K562 (cell line): Measurements from ENCODE around the gene ABLIM2. TPM values are rescaled to one million over a fixed set of nuclear protein-coding genes. Genes with fewer than 3 reads are reported as not detected.

Experiments
- ATAC-seq: fragments of 200-7000 bp; cut with Tn5 transposase; 3 replicates; pipeline ENCODE4 v1.9.1; 2020; ENCODE audit warnings: moderate library complexity
- BruUV-seq: library from RNA; stranded (reverse); fragments of 400-500 nt; replicated peaks from 2 replicates; lab custom pipeline; 2021; lab: Mats Ljungman, UMichigan
- CTCF ChIA-PET: fragments of 300-600 bp; formaldehyde crosslinking; extraction: SDS; loops from one replicate; lab custom pipeline; 2021; ENCODE audit warnings: low intra/inter-chr PET ratio; lab: Yijun Ruan, JAX
- POLR2A ChIA-PET: fragments of 300-600, 350-650 bp; sonication (Branson Sonifier 250); formaldehyde crosslinking; extraction: SDS; loops from one replicate; lab custom pipeline; 2021; ENCODE audit warnings: antibody characterized with exemption, inconsistent platforms; lab: Yijun Ruan, JAX
- DNase-seq, 4 experiments: peaks; one replicate each; pipeline versions ENCODE4 v3.0.0 to v3.0.0-alpha.2; 2011 to 2018; ENCODE audit warnings: low spot score in 3 of 4, mixed read lengths in 3 of 4; ENCODE audit errors: extremely low read depth in 1 of 4
- FAIRE-seq: peaks from 2 replicates; lab custom pipeline; 2011; peaks lifted over from hg19 to GRCh38; lab: Jason Lieb, UNC
- H2AFZ ChIP-seq: 2 replicates; pipeline ENCODE4 v1.6.0; 2011; ENCODE audit warnings: low read depth, low read length, control low read depth, inconsistent platforms
- H3K27ac ChIP-seq: fragments of 200-600 bp; 3 replicates; pipeline ENCODE4 v1.8.0; 2011; ENCODE audit warnings: low read depth, mild to moderate bottlenecking, control low read depth, inconsistent platforms, low read length, moderate library complexity, mixed read lengths; ENCODE audit errors: extremely low read depth
- H3K27me3 ChIP-seq, 2 experiments: fragments of 300-600 bp in 1 of 2; 2 replicates in 1 of 2; 3 replicates in 1 of 2; pipeline versions ENCODE4 v1.6.0 to v1.8.0; 2011; ENCODE audit warnings: inconsistent platforms in 2 of 2, low read length in 2 of 2, mild to moderate bottlenecking in 1 of 2, mixed read lengths in 1 of 2, moderate library complexity in 1 of 2; ENCODE audit not compliant: control insufficient read depth in 2 of 2, insufficient read depth in 2 of 2
- H3K36me3 ChIP-seq: fragments of 300-600 bp; 3 replicates; pipeline ENCODE4 v1.8.0; 2011; ENCODE audit warnings: mild to moderate bottlenecking, low read length, inconsistent platforms; ENCODE audit not compliant: control insufficient read depth, insufficient read depth
- H3K4me1 ChIP-seq, 2 experiments: fragments of 200-600 bp in 1 of 2; replicated peaks in 1 of 2; 2 replicates in 1 of 2; 3 replicates in 1 of 2; pipeline versions ENCODE4 v1.5.1 to v1.8.0; 2011; ENCODE audit warnings: inconsistent platforms in 2 of 2, low read length in 2 of 2, mild to moderate bottlenecking in 1 of 2, mixed read lengths in 1 of 2, moderate library complexity in 1 of 2; ENCODE audit not compliant: control insufficient read depth in 2 of 2, insufficient read depth in 2 of 2
- H3K4me2 ChIP-seq: 2 replicates; pipeline ENCODE4 v1.6.1; 2011; ENCODE audit warnings: low read length, control low read depth, inconsistent platforms, mixed read lengths; ENCODE audit not compliant: insufficient read depth
- H3K4me3 ChIP-seq: fragments of 200-600 bp; sonication (generic), shearing (Covaris generic); 2 replicates; pipeline ENCODE4 v1.5.1; 2016; ENCODE audit warnings: control low read depth, inconsistent platforms
- H3K79me2 ChIP-seq: fragments of 200-600 bp; 3 replicates; pipeline ENCODE4 v1.8.0; 2011; ENCODE audit warnings: low read length, inconsistent platforms; ENCODE audit not compliant: control insufficient read depth, insufficient read depth
- H3K9ac ChIP-seq, 2 experiments: 2 replicates each; pipeline versions ENCODE4 v1.6.0 to v1.6.1; 2011; ENCODE audit warnings: low read depth in 2 of 2, low read length in 2 of 2, control low read depth in 1 of 2, inconsistent platforms in 1 of 2, mild to moderate bottlenecking in 1 of 2, mixed read lengths in 1 of 2; ENCODE audit not compliant: insufficient read depth in 1 of 2
- H3K9me1 ChIP-seq: one replicate; pipeline ENCODE4 v1.6.0; 2011; ENCODE audit warnings: inconsistent platforms, mild to moderate bottlenecking, low read length, moderate library complexity; ENCODE audit not compliant: control insufficient read depth, insufficient read depth
- H3K9me3 ChIP-seq: replicated peaks from 2 replicates; pipeline ENCODE4 v1.5.1; 2011; ENCODE audit warnings: low read depth, low read length, inconsistent platforms; ENCODE audit not compliant: control insufficient read depth, insufficient read depth
- H4K20me1 ChIP-seq: replicated peaks from 2 replicates; pipeline ENCODE4 v1.6.1; 2011; ENCODE audit warnings: low read length, inconsistent platforms, mixed read lengths; ENCODE audit not compliant: control insufficient read depth, insufficient read depth
- ARHGAP35 ChIP-seq: fragments of 450-650 bp; IDR thresholded peaks from 2 replicates; pipeline ENCODE4 v1.6.1; 2018; ENCODE audit not compliant: partially characterized antibody
- KDM4B ChIP-seq, 2 experiments: fragments of 450-650 bp in 1 of 2; sonication (generic) in 1 of 2; IDR thresholded peaks; 2 replicates each; pipeline ENCODE4 v1.6.1; 2016 to 2017; ENCODE audit warnings: borderline replicate concordance in 2 of 2, antibody characterized with exemption in 1 of 2, low read depth in 1 of 2, mild to moderate bottlenecking in 1 of 2
- MAZ ChIP-seq, 2 experiments: fragments of 450-650 bp in 1 of 2; sonication (generic) in 1 of 2; formaldehyde crosslinking; IDR thresholded peaks in 1 of 2; conservative IDR thresholded peaks in 1 of 2; 2 replicates each; pipeline versions ENCODE4 v1.4.0 to v1.5.0; 2020; ENCODE audit warnings: mild to moderate bottlenecking in 1 of 2, missing genetic modification reagents in 1 of 2
- NCOA2 ChIP-seq, 2 experiments: fragments of 450-650 bp; IDR thresholded peaks; 2 replicates each; pipeline ENCODE4 v1.6.1; 2018; ENCODE audit warnings: mild to moderate bottlenecking in 2 of 2, moderate library complexity in 1 of 2; ENCODE audit not compliant: partially characterized antibody in 2 of 2
- TCF7L2 ChIP-seq: fragments of 150-350 bp; IDR thresholded peaks from 2 replicates; pipeline ENCODE4 v1.6.1; 2016; ENCODE audit warnings: low read depth, mild to moderate bottlenecking, low read length, moderate library complexity
- WGBS: fragments of 100-300 bp; shearing (Covaris generic); methylation state at CpG from one replicate; pipeline ENCODE4 v1.1.6; 2016; ENCODE audit warnings: low coverage, mixed read lengths; ENCODE audit not compliant: insufficient coverage; ENCODE audit errors: missing lambda C conversion rate; 5-methylcytosine and 5-hydroxymethylcytosine counted together
- in situ Hi-C: fragments of 300-500 bp; cut with MboI; formaldehyde crosslinking; loops from 4 replicates; pipeline ENCODE4 v1.15.0; 2018; ENCODE audit warnings: inconsistent platforms, mixed read lengths
- intact Hi-C: fragments of 100-400 bp; cut with micrococcal nuclease; formaldehyde crosslinking; loops from 2 replicates; pipeline ENCODE4 v1.14.2; 2022
- polyA plus RNA-seq, 8 experiments: library from polyadenylated mRNA; depleted of rRNA in 4 of 8; stranded (reverse) in 5 of 8; unstranded in 3 of 8; fragments of >200 nt; fragmentation: Nextera tagmentation in 2 of 8; fragmentation: Illumina TruSeq in 1 of 8; extraction: Ambion mirVana in 2 of 8; extraction: Trizol in 1 of 8; gene quantifications; 2 replicates each; pipeline versions ENCODE4 v1.2.1 to v1.2.3, GENCODE V29; 2011 to 2014; ENCODE audit warnings: inconsistent platforms in 1 of 8, missing spikeins in 1 of 8
- total RNA-seq, 7 experiments: library from RNA; depleted of rRNA in 6 of 7; stranded (reverse); fragments of >200 nt in 6 of 7; fragmentation: Illumina TruSeq in 2 of 7; extraction: Trizol in 2 of 7; gene quantifications; 2 replicates each; pipeline versions ENCODE4 v1.2.1 to v1.2.3, GENCODE V29; 2011 to 2021; ENCODE audit warnings: low replicate concordance in 1 of 7
- TF ChIP-seq, protein P1 (sequence below): fragments of 450-650 bp; IDR thresholded peaks from 2 replicates; pipeline ENCODE4 v1.6.1; 2016; ENCODE audit warnings: mild to moderate bottlenecking

The ABLIM2 gene
- total and polyA plus RNA-seq, 9 of the 15 experiments (the other 6 are each of a cell fraction or from before 2014, with no cell fraction given), result not detected

DNA sequence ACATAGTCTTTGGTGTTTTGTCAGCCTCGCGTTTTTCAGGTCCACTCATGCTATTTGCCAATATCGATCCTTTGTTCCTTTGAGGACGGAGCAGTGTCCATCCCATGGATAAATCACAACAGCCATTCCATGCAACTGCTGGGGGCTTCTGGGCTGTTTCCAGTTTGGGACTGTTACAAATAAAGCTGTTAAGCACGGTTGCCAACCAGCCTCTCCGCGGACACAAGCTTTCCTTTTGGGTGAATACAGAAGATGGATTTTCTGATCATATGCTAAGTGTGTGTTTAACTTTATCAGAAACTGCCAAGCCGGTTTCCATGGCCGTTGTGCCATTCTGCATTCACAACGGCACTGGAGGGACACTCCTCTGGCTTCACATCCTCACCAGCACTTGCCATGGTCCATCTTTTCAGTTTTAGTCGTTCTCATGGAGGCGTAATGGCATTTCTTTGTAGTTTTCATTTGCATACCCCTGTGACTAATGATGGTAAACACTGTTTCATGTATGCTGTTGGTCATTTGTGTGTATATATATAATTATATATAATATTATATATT lies 67.8 kb downstream of the ABLIM2 start:
- Histone ChIP-seq H3K4me2 (no peak overlapping the region), H3K9me1 (no peaks in the 10 kb centered on the region), H2AFZ (no peak overlapping the region), H3K9ac (no peak overlapping the region), H3K4me3 (no peak overlapping the region), H3K36me3 (no peaks in the 10 kb centered on the region), H3K27ac (no peak overlapping the region), H4K20me1 (no peaks in the 10 kb centered on the region), H3K27me3 (peaks cover 0 to 4% of the 10 kb centered on the region in 2 experiments; a peak in 2 of 5 replicates), H3K4me1 (no peaks in the 10 kb centered on the region), H3K79me2 (no peaks in the 10 kb centered on the region), H3K9me3 (0 out of 2 replicates have a peak, but pooled peaks cover 2% of the 10 kb centered on the region)
- FAIRE-seq (no peak), DNase-seq (no peak), ATAC-seq (no peak)
- in situ Hi-C loops (no loop called here), intact Hi-C loops (no loop called here)
- WGBS, result 1% methylated on average over 12 of the region's 12 CpGs
- TF ChIP-seq ARHGAP35 (no peak), MAZ (CRISPR knock-in tag; conservative IDR thresholded peaks at IDR 0.05 in 1 of 2, IDR thresholded peaks at IDR 0.05 in 1 of 2) (no peak), KDM4B (IDR thresholded peaks at IDR 0.05; ENCODE audit: borderline replicate concordance in 2 of 2, low read depth in 1 of 2) (no peak), TCF7L2 (no peak)
- ChIA-PET POLR2A (interaction anchor here (0.6 to 1.4 kb wide), 3 partner anchors 11 to 1457 kb away, joined by 3 to 5 read pairs (median 3); no protein-coding TSS in a partner anchor), CTCF (no interaction called here)
- no TSS peak for BruUV-seq

GRCh38 chr4:8090312-8090711 lies 68.3 kb downstream of the ABLIM2 start:
- peak; percentile 33; the same call in 1 of the 3 replicates for ATAC-seq
- peaks cover 0 to 3% of the 10 kb centered on the region in 2 experiments; a peak in 1 of 5 replicates for H3K4me1 ChIP-seq
- H3K9me1 ChIP-seq, result no peaks in the 10 kb centered on the region
- H4K20me1 ChIP-seq, result no peaks in the 10 kb centered on the region
- H3K27me3 ChIP-seq, result no peaks in the 10 kb centered on the region; a peak in 1 of 5 replicates
- H3K79me2 ChIP-seq, result no peaks in the 10 kb centered on the region
- H3K4me3 ChIP-seq, result no peak overlapping the region
- ChIA-PET POLR2A (interaction anchor here (0.6 to 1.4 kb wide), 3 partner anchors 10 to 1458 kb away, joined by 3 to 5 read pairs (median 3); no protein-coding TSS in a partner anchor), CTCF (no interaction called here)
- no peaks in the 10 kb centered on the region for H3K36me3 ChIP-seq
- H3K27ac ChIP-seq, result no peak overlapping the region
- no peak overlapping the region for H3K9ac ChIP-seq
- 0 out of 2 replicates have a peak, but pooled peaks cover 2% of the 10 kb centered on the region for H3K9me3 ChIP-seq
- no peak overlapping the region for H3K4me2 ChIP-seq
- intact Hi-C loops, result no loop called here
- no TSS peak for BruUV-seq
- no peak for DNase-seq
- in situ Hi-C loops, result no loop called here
- WGBS, result 0% methylated on average over 4 of the region's 4 CpGs
- no peak for FAIRE-seq
- H2AFZ ChIP-seq, result no peak overlapping the region
- TF ChIP-seq, protein P1, sequence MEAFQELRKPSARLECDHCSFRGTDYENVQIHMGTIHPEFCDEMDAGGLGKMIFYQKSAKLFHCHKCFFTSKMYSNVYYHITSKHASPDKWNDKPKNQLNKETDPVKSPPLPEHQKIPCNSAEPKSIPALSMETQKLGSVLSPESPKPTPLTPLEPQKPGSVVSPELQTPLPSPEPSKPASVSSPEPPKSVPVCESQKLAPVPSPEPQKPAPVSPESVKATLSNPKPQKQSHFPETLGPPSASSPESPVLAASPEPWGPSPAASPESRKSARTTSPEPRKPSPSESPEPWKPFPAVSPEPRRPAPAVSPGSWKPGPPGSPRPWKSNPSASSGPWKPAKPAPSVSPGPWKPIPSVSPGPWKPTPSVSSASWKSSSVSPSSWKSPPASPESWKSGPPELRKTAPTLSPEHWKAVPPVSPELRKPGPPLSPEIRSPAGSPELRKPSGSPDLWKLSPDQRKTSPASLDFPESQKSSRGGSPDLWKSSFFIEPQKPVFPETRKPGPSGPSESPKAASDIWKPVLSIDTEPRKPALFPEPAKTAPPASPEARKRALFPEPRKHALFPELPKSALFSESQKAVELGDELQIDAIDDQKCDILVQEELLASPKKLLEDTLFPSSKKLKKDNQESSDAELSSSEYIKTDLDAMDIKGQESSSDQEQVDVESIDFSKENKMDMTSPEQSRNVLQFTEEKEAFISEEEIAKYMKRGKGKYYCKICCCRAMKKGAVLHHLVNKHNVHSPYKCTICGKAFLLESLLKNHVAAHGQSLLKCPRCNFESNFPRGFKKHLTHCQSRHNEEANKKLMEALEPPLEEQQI, result no peak
- no peak for TF ChIP-seq NCOA2 (IDR thresholded peaks at IDR 0.05; ENCODE audit: partially characterized antibody in 2 of 2)
